Measurements from ENCODE around the gene SLC3A2. TPM values are rescaled to one million over a fixed set of nuclear protein-coding genes. Genes with fewer than 3 reads are reported as not detected.

Gene SLC3A2
- total and polyA plus RNA-seq, 2 of the 13 experiments (the other 11 are each of a cell fraction or from before 2014, with no cell fraction given): 213 to 226 TPM

GRCh38 chr11:62875698-62876478, 4.8 kb upstream of the SLC3A2 start (continued):
- TF ChIP-seq ATF6 (CRISPR knock-in tag; conservative IDR thresholded peaks at IDR 0.05) (no peak), GPN1 (CRISPR knock-in tag; IDR thresholded peaks at IDR 0.05; ENCODE audit: borderline replicate concordance) (no peak), REPIN1 (CRISPR knock-in tag; IDR thresholded peaks at IDR 0.05; ENCODE audit: borderline replicate concordance, low read depth) (no peak), NFIC (IDR thresholded peaks at IDR 0.05; ENCODE audit: low read length) (no peak), ARNT2 (CRISPR knock-in tag; IDR thresholded peaks at IDR 0.05; ENCODE audit: low read depth) (no peak), TEAD2 (CRISPR knock-in tag; IDR thresholded peaks at IDR 0.05) (no peak), RBM39 (IDR thresholded peaks at IDR 0.05; ENCODE audit: low read depth, low read length, poor library complexity, severe bottlenecking) (no peak), ZSCAN9 (CRISPR knock-in tag; IDR thresholded peaks at IDR 0.05; ENCODE audit: borderline replicate concordance) (no peak), KLF13 (CRISPR knock-in tag; IDR thresholded peaks at IDR 0.05) (no peak), SIX1 (CRISPR knock-in tag; IDR thresholded peaks at IDR 0.05; ENCODE audit: borderline replicate concordance) (no peak), CSRNP1 (CRISPR knock-in tag; IDR thresholded peaks at IDR 0.05) (no peak), RFX3 (CRISPR knock-in tag; IDR thresholded peaks at IDR 0.05) (no peak), ZFP91 (CRISPR knock-in tag; IDR thresholded peaks at IDR 0.05; ENCODE audit: borderline replicate concordance) (no peak), ZNF772 (CRISPR knock-in tag; IDR thresholded peaks at IDR 0.05) (no peak), FOXK2 (IDR thresholded peaks at IDR 0.05) (no peak), DR1 (CRISPR knock-in tag; IDR thresholded peaks at IDR 0.05) (no peak), DPF2 (CRISPR knock-in tag; IDR thresholded peaks at IDR 0.05; ENCODE audit: borderline replicate concordance, low read depth) (no peak), MAZ (IDR thresholded peaks at IDR 0.05; ENCODE audit: borderline replicate concordance, low read depth, low read length) (no peak), MAZ (CRISPR knock-in tag; IDR thresholded peaks at IDR 0.05; ENCODE audit: low read depth) (no peak), CREBL2 (CRISPR knock-in tag; IDR thresholded peaks at IDR 0.05; ENCODE audit: borderline replicate concordance) (no peak)
